PC-9 (cell line): ENCODE results near the gene NMUR1. TPM values are rescaled to one million over a fixed set of nuclear protein-coding genes. Genes with fewer than 3 reads are reported as not detected.

Source experiments
- BruUV-seq: library from RNA; stranded (reverse); fragments of 400-500 nt; replicated peaks from 2 replicates; lab custom pipeline; 2021; lab: Mats Ljungman, UMichigan
- CTCF ChIA-PET: fragments of 300-600 bp; sonication (Branson Sonifier 250); formaldehyde crosslinking; loops from one replicate; lab custom pipeline; 2022; ENCODE audit warnings: antibody characterized with exemption; lab: Charles Lee
- POLR2A ChIA-PET: fragments of 300-600 bp; sonication (Branson Sonifier 250); formaldehyde crosslinking; loops from one replicate; lab custom pipeline; 2022; ENCODE audit warnings: antibody characterized with exemption; ENCODE audit not compliant: unreplicated experiment; lab: Charles Lee
- DNase-seq, 2 experiments: peaks; one replicate each; pipeline versions ENCODE4 v3.0.0 to v3.0.0-alpha.2; 2015 to 2022; ENCODE audit warnings: mixed read lengths in 1 of 2
- H2AFZ ChIP-seq: fragments of 200-600 bp; sonication (generic); 2 replicates; pipeline ENCODE4 v1.8.1; 2017; ENCODE audit warnings: antibody characterized with exemption
- H3F3A ChIP-seq: fragments of 200-600 bp; sonication (generic); 2 replicates; pipeline ENCODE4 v1.8.1; 2017; ENCODE audit warnings: antibody characterized with exemption, mild to moderate bottlenecking, low read depth; ENCODE audit not compliant: insufficient read depth
- H3K27ac ChIP-seq: fragments of 200-600 bp; sonication (generic); 2 replicates; pipeline ENCODE4 v1.6.1; 2016; ENCODE audit warnings: mixed run types
- H3K27me3 ChIP-seq: fragments of 200-600 bp; sonication (generic); 2 replicates; pipeline ENCODE4 v1.6.1; 2016; ENCODE audit warnings: low read depth, mixed run types; ENCODE audit not compliant: insufficient read depth
- H3K36me3 ChIP-seq: fragments of 200-600 bp; sonication (generic); 2 replicates; pipeline ENCODE4 v1.6.1; 2016; ENCODE audit warnings: low read depth, mixed run types
- H3K4me1 ChIP-seq: fragments of 200-600 bp; sonication (generic); replicated peaks from 2 replicates; pipeline ENCODE4 v1.6.1; 2016; ENCODE audit warnings: mixed run types; ENCODE audit not compliant: insufficient read depth
- H3K4me2 ChIP-seq: fragments of 200-600 bp; sonication (generic); 2 replicates; pipeline ENCODE4 v1.6.1; 2017; ENCODE audit warnings: mixed run types
- H3K4me3 ChIP-seq: fragments of 200-600 bp; sonication (generic); 2 replicates; pipeline ENCODE4 v1.6.1; 2016; ENCODE audit warnings: mixed run types
- H3K79me2 ChIP-seq: fragments of 200-600 bp; sonication (generic); 2 replicates; pipeline ENCODE4 v1.6.1; 2017; ENCODE audit warnings: low read depth, mixed run types
- H3K9me2 ChIP-seq: fragments of 200-600 bp; sonication (generic); 2 replicates; pipeline ENCODE4 v1.8.1; 2017; ENCODE audit warnings: mild to moderate bottlenecking; ENCODE audit not compliant: insufficient read depth
- H3K9me3 ChIP-seq: fragments of 200-600 bp; sonication (generic); 2 replicates; pipeline ENCODE4 v1.8.1; 2016; ENCODE audit warnings: low read depth; ENCODE audit not compliant: insufficient read depth
- H4K20me1 ChIP-seq: fragments of 200-600 bp; sonication (generic); 2 replicates; pipeline ENCODE4 v1.8.1; 2017; ENCODE audit not compliant: insufficient read depth
- CTCF ChIP-seq: fragments of 200-600 bp; sonication (generic); conservative IDR thresholded peaks from 2 replicates; pipeline ENCODE4 v1.6.1; 2017; ENCODE audit warnings: mixed run types, antibody characterized with exemption, mild to moderate bottlenecking, moderate library complexity
- EZH2 ChIP-seq: fragments of 200-600 bp; sonication (generic); IDR thresholded peaks from 2 replicates; pipeline ENCODE4 v1.8.0; 2017; ENCODE audit warnings: antibody characterized with exemption, low read depth
- intact Hi-C: fragments of 100-400 bp; cut with micrococcal nuclease; formaldehyde crosslinking; loops from one replicate; pipeline ENCODE4 v1.10.0; 2022; ENCODE audit not compliant: unreplicated experiment
- total RNA-seq: library from RNA; stranded (reverse); gene quantifications from 2 replicates; pipeline ENCODE4 v1.2.3, GENCODE V29; 2021

Gene NMUR1
- total RNA-seq, 1 experiment from 2014 or later: not detected

- Histone ChIP-seq H3K27ac (no peak overlapping the region), H3K4me2 (peak overlapping the region; percentile 28; the same call in 1 of the 2 replicates), H3K36me3 (no peaks in the 10 kb centered on the region), H3K4me3 (no peak overlapping the region), H3K9me3 (peaks cover 5% of the 10 kb centered on the region), H3K4me1 (peaks cover 12% of the 10 kb centered on the region), H2AFZ (no peak overlapping the region), H4K20me1 (no peaks in the 10 kb centered on the region), H3K27me3 (peaks cover 8% of the 10 kb centered on the region; the same call in 1 of the 2 replicates), H3K79me2 (no peaks in the 10 kb centered on the region), H3K9me2 (no peaks in the 10 kb centered on the region), H3F3A (0 out of 2 replicates have a peak, but pooled peaks cover 5% of the 10 kb centered on the region)
- BruUV-seq: no TSS peak
- ChIA-PET POLR2A (interaction anchor here (0.6 kb wide), 2 partner anchors 36 to 867 kb away, joined by 4 read pairs; no protein-coding TSS in a partner anchor), CTCF (interaction anchor here (0.5 to 0.7 kb wide), 2 partner anchors 132 to 807 kb away, joined by 4 to 11 read pairs; no protein-coding TSS in a partner anchor)
- peak; percentile 10 to 58 for DNase-seq
- TF ChIP-seq CTCF (no peak), EZH2 (no peak)
- intact Hi-C loops: no loop called here
These were observed 15.1 kb upstream of the NMUR1 start for GRCh38 chr2:231545105-231545902.

- H3K27ac ChIP-seq: no peak overlapping the region
- H3K4me3 ChIP-seq: no peak overlapping the region
- CTCF ChIA-PET: no interaction called here
- H2AFZ ChIP-seq: no peak overlapping the region
- POLR2A ChIA-PET: interaction anchor here (0.6 kb wide), 1 partner anchor 13 kb away, joined by 3 read pairs; no protein-coding TSS in a partner anchor
- no TSS peak for BruUV-seq
- H4K20me1 ChIP-seq: no peaks in the 10 kb centered on the region
- intact Hi-C loops: no loop called here
- 0 out of 2 replicates have a peak, but pooled peaks cover 5% of the 10 kb centered on the region for H3F3A ChIP-seq
- peaks cover 12% of the 10 kb centered on the region for H3K4me1 ChIP-seq
- no peak for TF ChIP-seq CTCF
- peaks cover 5% of the 10 kb centered on the region for H3K9me3 ChIP-seq
- no peaks in the 10 kb centered on the region for H3K36me3 ChIP-seq
- no peak for DNase-seq
- no peak overlapping the region for H3K4me2 ChIP-seq
- H3K9me2 ChIP-seq: no peaks in the 10 kb centered on the region
- H3K27me3 ChIP-seq: peaks cover 21% of the 10 kb centered on the region
- no peaks in the 10 kb centered on the region for H3K79me2 ChIP-seq
These were observed 11.9 kb upstream of the NMUR1 start for GRCh38 chr2:231542136-231542535.

GRCh38 chr2:231541645-231542044, 11.4 kb upstream of the NMUR1 start:
- no peak for DNase-seq
- no TSS peak for BruUV-seq

More at GRCh38 chr2:231541645-231542044, 11.4 kb upstream of the NMUR1 start:
- no peak overlapping the region for H3K4me3 ChIP-seq
- TF ChIP-seq CTCF: peak; percentile 39; the same call in 1 of the 2 replicates
- TF ChIP-seq EZH2: no peak
- no peaks in the 10 kb centered on the region for H3K36me3 ChIP-seq
- H4K20me1 ChIP-seq: no peaks in the 10 kb centered on the region
- no peak overlapping the region for H2AFZ ChIP-seq
- 0 out of 2 replicates have a peak, but pooled peaks cover 5% of the 10 kb centered on the region for H3F3A ChIP-seq
- ChIA-PET CTCF (interaction anchor here (0.5 kb wide), 1 partner anchor 113 kb away, joined by 3 read pairs; no protein-coding TSS in a partner anchor), POLR2A (no interaction called here)
- H3K79me2 ChIP-seq: no peaks in the 10 kb centered on the region
- no peak overlapping the region for H3K27ac ChIP-seq
- H3K9me3 ChIP-seq: peaks cover 5% of the 10 kb centered on the region
- H3K27me3 ChIP-seq: peaks cover 21% of the 10 kb centered on the region
- H3K4me2 ChIP-seq: no peak overlapping the region
- H3K4me1 ChIP-seq: peaks cover 12% of the 10 kb centered on the region
- H3K9me2 ChIP-seq: no peaks in the 10 kb centered on the region
- intact Hi-C loops: no loop called here
